A549 (cell line): ENCODE results near the gene A2ML1. TPM values are rescaled to one million over a fixed set of nuclear protein-coding genes. Genes with fewer than 3 reads are reported as not detected.

ENCODE experiments used
- ATAC-seq, 2 experiments: fragments of 200-7000 bp in 1 of 2; fragments of >200 bp in 1 of 2; cut with Nextera tagmentation in 1 of 2; cut with Tn5 transposase in 1 of 2; 3 replicates each; pipeline versions ENCODE4 v1.8.0 to v1.9.1; 2018 to 2020; ENCODE audit warnings: mild to moderate bottlenecking in 1 of 2, moderate library complexity in 1 of 2
- CTCF ChIA-PET: fragments of 300-600 bp; sonication (Branson Sonifier 250); formaldehyde crosslinking; extraction: SDS; loops from one replicate; lab custom pipeline; 2021; ENCODE audit warnings: antibody characterized with exemption, inconsistent platforms; lab: Yijun Ruan, JAX
- POLR2A ChIA-PET: fragments of 350-600 bp; formaldehyde crosslinking; extraction: SDS; loops from one replicate; lab custom pipeline; 2021; ENCODE audit warnings: antibody characterized with exemption, inconsistent platforms; lab: Yijun Ruan, JAX
- DNase-seq, 2 experiments: peaks; one replicate each; pipeline versions ENCODE4 v3.0.0 to v3.0.0-alpha.2; 2011 to 2016; ENCODE audit warnings: low read depth in 1 of 2, low spot score in 1 of 2
- FAIRE-seq: peaks from 2 replicates; lab custom pipeline; 2011; peaks lifted over from hg19 to GRCh38; lab: Jason Lieb, UNC
- H3K27ac ChIP-seq, 2 experiments: fragments of >200 bp; sonication (Bioruptor Twin); formaldehyde crosslinking; 3 replicates each; pipeline ENCODE4 v1.5.1; 2016 to 2017
- H3K4me1 ChIP-seq: fragments of >200 bp; sonication (Bioruptor Twin); formaldehyde crosslinking; 3 replicates; pipeline ENCODE4 v1.6.1; 2016
- H3K4me2 ChIP-seq: fragments of >200 bp; sonication (Bioruptor Twin); formaldehyde crosslinking; 3 replicates; pipeline ENCODE4 v1.6.1; 2016
- H3K4me3 ChIP-seq: fragments of >200 bp; sonication (Bioruptor Twin); formaldehyde crosslinking; 3 replicates; pipeline ENCODE4 v1.5.1; 2016
- H3K9me3 ChIP-seq: fragments of >200 bp; sonication (Bioruptor Twin); formaldehyde crosslinking; 3 replicates; pipeline ENCODE4 v1.6.1; 2016
- BHLHE40 ChIP-seq: IDR thresholded peaks from 2 replicates; pipeline ENCODE4 v1.6.1; 2012; ENCODE audit warnings: low read depth, low read length, inconsistent platforms
- CBX2 ChIP-seq: fragments of 200-600 bp; sonication (generic); IDR thresholded peaks from 2 replicates; pipeline ENCODE4 v1.6.1; 2016; ENCODE audit warnings: low read depth, mild to moderate bottlenecking, borderline replicate concordance
- CBX8 ChIP-seq: fragments of 200-600 bp; sonication (generic); IDR thresholded peaks from 2 replicates; pipeline ENCODE4 v1.6.1; 2016
- CEBPB ChIP-seq, 2 experiments: fragments of >200 bp in 1 of 2; sonication (Bioruptor Twin) in 1 of 2; formaldehyde crosslinking in 1 of 2; IDR thresholded peaks; 2 replicates each; pipeline ENCODE4 v1.6.1; 2012 to 2016
- CHD2 ChIP-seq: fragments of 150-350 bp; IDR thresholded peaks from 2 replicates; pipeline ENCODE4 v1.6.1; 2014; ENCODE audit warnings: low read length; ENCODE audit not compliant: partially characterized antibody
- EHF ChIP-seq: fragments of 250-450 bp; sonication (Bioruptor Pico); IDR thresholded peaks from 2 replicates; pipeline ENCODE4 v1.5.0; 2020; ENCODE audit warnings: mild to moderate bottlenecking
- EHMT2 ChIP-seq: fragments of 200-600 bp; sonication (generic); IDR thresholded peaks from 2 replicates; pipeline ENCODE4 v1.6.1; 2016; ENCODE audit warnings: antibody characterized with exemption, low read depth, mild to moderate bottlenecking, moderate library complexity
- EP300 ChIP-seq, 2 experiments: fragments of >200 bp; sonication (Bioruptor Twin); formaldehyde crosslinking; IDR thresholded peaks; 2 replicates in 1 of 2; 3 replicates in 1 of 2; pipeline ENCODE4 v1.6.1; 2016 to 2017
- ESRRA ChIP-seq: fragments of 150-350 bp; IDR thresholded peaks from 2 replicates; pipeline ENCODE4 v1.6.1; 2014; ENCODE audit warnings: mild to moderate bottlenecking, low read length, borderline replicate concordance
- FOSL2 ChIP-seq, 2 experiments: fragments of 450-650 bp in 1 of 2; fragments of >200 bp in 1 of 2; sonication (Bioruptor Twin) in 1 of 2; formaldehyde crosslinking; IDR thresholded peaks; 2 replicates each; pipeline versions ENCODE4 v1.5.0 to v1.6.1; 2016 to 2020; ENCODE audit warnings: mild to moderate bottlenecking in 1 of 2, moderate library complexity in 1 of 2
- FOXS1 ChIP-seq: fragments of 250-450 bp; sonication (Bioruptor Pico); IDR thresholded peaks from 2 replicates; pipeline ENCODE4 v1.5.0; 2020; ENCODE audit warnings: mild to moderate bottlenecking, moderate library complexity
- GATA3 ChIP-seq: IDR thresholded peaks from 2 replicates; pipeline ENCODE4 v1.6.1; 2012; ENCODE audit warnings: borderline replicate concordance
- HDAC2 ChIP-seq: fragments of 200-600 bp; sonication (generic); IDR thresholded peaks from 2 replicates; pipeline ENCODE4 v1.6.1; 2016
- HEYL ChIP-seq: fragments of 250-450 bp; sonication (Bioruptor Pico); IDR thresholded peaks from 2 replicates; pipeline ENCODE4 v1.8.0; 2021; ENCODE audit warnings: mild to moderate bottlenecking, moderate library complexity
- HOXA7 ChIP-seq: fragments of 250-450 bp; sonication (Bioruptor Pico); IDR thresholded peaks from 2 replicates; pipeline ENCODE4 v1.5.0; 2020; ENCODE audit warnings: mild to moderate bottlenecking, moderate library complexity
- JUN ChIP-seq, 2 experiments: fragments of >200 bp; sonication (Bioruptor Twin); formaldehyde crosslinking; IDR thresholded peaks; 2 replicates in 1 of 2; 3 replicates in 1 of 2; pipeline ENCODE4 v1.6.1; 2016 to 2017
- KDM1A ChIP-seq: fragments of 200-600 bp; sonication (generic); IDR thresholded peaks from 2 replicates; pipeline ENCODE4 v1.6.1; 2016; ENCODE audit warnings: low read depth, mild to moderate bottlenecking
- KDM5A ChIP-seq: fragments of 200-600 bp; sonication (generic); IDR thresholded peaks from 2 replicates; pipeline ENCODE4 v1.6.1; 2016; ENCODE audit warnings: antibody characterized with exemption, mild to moderate bottlenecking
- MAZ ChIP-seq: fragments of 150-350 bp; IDR thresholded peaks from 2 replicates; pipeline ENCODE4 v1.6.1; 2014; ENCODE audit warnings: antibody characterized with exemption, low read depth, low read length, borderline replicate concordance
- NFE2L2 ChIP-seq: fragments of 150-350 bp; conservative IDR thresholded peaks from 2 replicates; pipeline ENCODE4 v1.6.1; 2014; ENCODE audit warnings: low read length
- POLR2A ChIP-seq: IDR thresholded peaks from 2 replicates; pipeline ENCODE4 v1.6.1; 2012; ENCODE audit warnings: mild to moderate bottlenecking, low read length
- RAD21 ChIP-seq, 2 experiments: fragments of >200 bp in 1 of 2; sonication (Bioruptor Twin) in 1 of 2; formaldehyde crosslinking in 1 of 2; IDR thresholded peaks in 1 of 2; conservative IDR thresholded peaks in 1 of 2; 2 replicates in 1 of 2; 3 replicates in 1 of 2; pipeline ENCODE4 v1.6.1; 2012 to 2018; ENCODE audit warnings: inconsistent platforms in 1 of 2
- RFX5 ChIP-seq: fragments of 450-650 bp; IDR thresholded peaks from 2 replicates; pipeline ENCODE4 v1.7.1; 2014; ENCODE audit warnings: antibody characterized with exemption, mild to moderate bottlenecking, moderate library complexity
- RNF2 ChIP-seq: fragments of 200-600 bp; sonication (generic); IDR thresholded peaks from 2 replicates; pipeline ENCODE4 v1.6.1; 2016; ENCODE audit warnings: low read depth, mild to moderate bottlenecking, antibody characterized with exemption, moderate library complexity, borderline replicate concordance
- SMC3 ChIP-seq: fragments of >200 bp; sonication (Bioruptor Twin); formaldehyde crosslinking; IDR thresholded peaks from 3 replicates; pipeline ENCODE4 v1.6.1; 2018; ENCODE audit warnings: inconsistent platforms
- SREBF2 ChIP-seq: fragments of 450-650 bp; IDR thresholded peaks from 2 replicates; pipeline ENCODE4 v1.6.1; 2014; ENCODE audit warnings: mild to moderate bottlenecking, moderate library complexity
- TFCP2L1 ChIP-seq: fragments of 250-450 bp; sonication (Bioruptor Pico); IDR thresholded peaks from 2 replicates; pipeline ENCODE4 v1.5.0; 2021; ENCODE audit warnings: mild to moderate bottlenecking
- TP53 ChIP-seq: fragments of 250-450 bp; sonication (Bioruptor Pico); IDR thresholded peaks from 2 replicates; pipeline ENCODE4 v1.5.0; 2021; ENCODE audit warnings: mild to moderate bottlenecking, moderate library complexity
- WGBS: methylation state at CpG from one replicate; pipeline ENCODE4 v1.1.6; 2017; ENCODE audit errors: missing lambda C conversion rate; 5-methylcytosine and 5-hydroxymethylcytosine counted together
- polyA plus RNA-seq, 4 experiments: library from polyadenylated mRNA; depleted of rRNA in 3 of 4; stranded (reverse); fragments of >200 nt; fragmentation: RNase III in 1 of 4; extraction: RNeasy Plus Mini Kit Qiagen cat#74134 plus additional on column Dnase treatment in 1 of 4; gene quantifications; 2 replicates in 3 of 4; 3 replicates in 1 of 4; pipeline ENCODE4 v1.2.3, GENCODE V29; 2011 to 2017
- TF ChIP-seq, protein P1 (sequence below): fragments of 150-350 bp; IDR thresholded peaks from 2 replicates; pipeline ENCODE4 v1.6.1; 2014; ENCODE audit warnings: low read depth, mild to moderate bottlenecking, low read length
- TF ChIP-seq, protein P2 (sequence below): fragments of >200 bp; sonication (Bioruptor Twin); formaldehyde crosslinking; IDR thresholded peaks from 3 replicates; pipeline ENCODE4 v1.5.1; 2016
- TF ChIP-seq, protein P3 (sequence below): fragments of 250-450 bp; sonication (Bioruptor Pico); IDR thresholded peaks from 2 replicates; pipeline ENCODE4 v1.5.0; 2020; ENCODE audit warnings: low read depth, mild to moderate bottlenecking, moderate library complexity
- TF ChIP-seq, protein P4 (sequence below): fragments of 200-600 bp; sonication (generic); IDR thresholded peaks from 2 replicates; pipeline ENCODE4 v1.6.1; 2016; ENCODE audit warnings: antibody characterized with exemption, mild to moderate bottlenecking, moderate library complexity

Gene A2ML1
- polyA plus RNA-seq, 2 of the 4 experiments (the other 2 are of a cell fraction) = not detected

DNA sequence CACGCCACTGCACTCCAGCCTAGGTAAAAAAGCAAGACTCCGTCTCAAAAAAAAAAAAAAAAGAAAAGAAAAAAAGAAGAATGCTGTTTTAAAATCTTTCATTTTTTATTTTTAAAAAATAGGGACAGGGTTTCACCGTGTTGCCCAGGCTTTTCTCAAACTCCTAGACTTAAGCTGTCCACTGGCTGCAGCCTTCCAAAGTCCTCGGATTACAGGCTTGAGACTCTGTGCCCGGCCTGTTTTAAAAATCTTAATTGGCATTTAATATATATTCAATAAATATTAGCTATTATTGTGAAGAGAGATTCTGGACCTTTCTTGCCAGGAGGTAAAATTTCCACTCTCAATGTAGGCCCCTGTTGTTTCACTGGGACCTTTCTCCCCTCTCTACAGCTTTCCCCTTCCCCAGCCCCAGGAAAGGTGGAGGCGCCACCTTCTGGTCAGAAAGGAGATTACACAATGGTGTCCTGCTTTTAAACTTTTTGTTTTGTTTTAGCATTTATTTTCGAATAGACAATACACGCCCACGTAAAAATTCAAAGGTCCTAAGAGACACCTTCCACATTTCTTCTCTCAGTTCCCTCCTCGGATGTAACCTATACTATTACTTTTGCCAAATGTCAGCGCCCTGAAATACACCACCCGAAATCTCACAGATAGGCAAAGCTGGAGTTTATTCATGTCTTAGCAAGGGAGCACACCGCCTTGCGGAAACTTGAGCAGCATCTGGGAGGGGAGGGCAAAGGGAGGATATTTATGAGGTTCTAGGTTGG is 68.1 kb downstream of the A2ML1 start:
- CTCF ChIA-PET = interaction anchor here (0.6 to 4.2 kb wide), 73 partner anchors 9 to 1594 kb away, joined by 3 to 60 read pairs (median 4); partner anchors contain the start of genes AICDA, CLEC4E, M6PR and MFAP5
- Histone ChIP-seq H3K4me1 (no peaks in the 10 kb centered on the region), H3K9me3 (no peaks in the 10 kb centered on the region), H3K27ac (peak overlapping the region in 1 of 2 experiments; percentile 44; a peak in 2 of 6 replicates), H3K4me2 (peak overlapping the region; percentile 69), H3K4me3 (peak overlapping the region; percentile 42)
- TF ChIP-seq CEBPB (IDR thresholded peaks at IDR 0.05) (peak in 1 of 2 experiments; percentile 74; a peak in 2 of 4 replicates), SMC3 (peak; percentile 89), EHMT2 (no peak), CBX2 (no peak), NFE2L2 (no peak), HOXA7 (CRISPR knock-in tag) (no peak), JUN (IDR thresholded peaks at IDR 0.05) (no peak), EP300 (IDR thresholded peaks at IDR 0.05) (no peak), CBX8 (no peak), GATA3 (no peak), HDAC2 (no peak), EHF (no peak), TFCP2L1 (CRISPR knock-in tag) (no peak), KDM5A (no peak), RNF2 (no peak), TP53 (no peak), FOSL2 (IDR thresholded peaks at IDR 0.05) (no peak), FOSL2 (CRISPR knock-in tag; IDR thresholded peaks at IDR 0.05) (no peak), POLR2A (no peak), FOXS1 (CRISPR knock-in tag) (no peak), RFX5 (no peak), HEYL (no peak), RAD21 (conservative IDR thresholded peaks at IDR 0.05 in 1 of 2, IDR thresholded peaks at IDR 0.05 in 1 of 2) (peak; percentile 79 to 82)
- TF ChIP-seq, protein P1, sequence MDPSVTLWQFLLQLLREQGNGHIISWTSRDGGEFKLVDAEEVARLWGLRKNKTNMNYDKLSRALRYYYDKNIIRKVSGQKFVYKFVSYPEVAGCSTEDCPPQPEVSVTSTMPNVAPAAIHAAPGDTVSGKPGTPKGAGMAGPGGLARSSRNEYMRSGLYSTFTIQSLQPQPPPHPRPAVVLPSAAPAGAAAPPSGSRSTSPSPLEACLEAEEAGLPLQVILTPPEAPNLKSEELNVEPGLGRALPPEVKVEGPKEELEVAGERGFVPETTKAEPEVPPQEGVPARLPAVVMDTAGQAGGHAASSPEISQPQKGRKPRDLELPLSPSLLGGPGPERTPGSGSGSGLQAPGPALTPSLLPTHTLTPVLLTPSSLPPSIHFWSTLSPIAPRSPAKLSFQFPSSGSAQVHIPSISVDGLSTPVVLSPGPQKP = no peak
- TF ChIP-seq, protein P2, sequence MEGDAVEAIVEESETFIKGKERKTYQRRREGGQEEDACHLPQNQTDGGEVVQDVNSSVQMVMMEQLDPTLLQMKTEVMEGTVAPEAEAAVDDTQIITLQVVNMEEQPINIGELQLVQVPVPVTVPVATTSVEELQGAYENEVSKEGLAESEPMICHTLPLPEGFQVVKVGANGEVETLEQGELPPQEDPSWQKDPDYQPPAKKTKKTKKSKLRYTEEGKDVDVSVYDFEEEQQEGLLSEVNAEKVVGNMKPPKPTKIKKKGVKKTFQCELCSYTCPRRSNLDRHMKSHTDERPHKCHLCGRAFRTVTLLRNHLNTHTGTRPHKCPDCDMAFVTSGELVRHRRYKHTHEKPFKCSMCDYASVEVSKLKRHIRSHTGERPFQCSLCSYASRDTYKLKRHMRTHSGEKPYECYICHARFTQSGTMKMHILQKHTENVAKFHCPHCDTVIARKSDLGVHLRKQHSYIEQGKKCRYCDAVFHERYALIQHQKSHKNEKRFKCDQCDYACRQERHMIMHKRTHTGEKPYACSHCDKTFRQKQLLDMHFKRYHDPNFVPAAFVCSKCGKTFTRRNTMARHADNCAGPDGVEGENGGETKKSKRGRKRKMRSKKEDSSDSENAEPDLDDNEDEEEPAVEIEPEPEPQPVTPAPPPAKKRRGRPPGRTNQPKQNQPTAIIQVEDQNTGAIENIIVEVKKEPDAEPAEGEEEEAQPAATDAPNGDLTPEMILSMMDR = peak; percentile 96
- TF ChIP-seq, protein P3, sequence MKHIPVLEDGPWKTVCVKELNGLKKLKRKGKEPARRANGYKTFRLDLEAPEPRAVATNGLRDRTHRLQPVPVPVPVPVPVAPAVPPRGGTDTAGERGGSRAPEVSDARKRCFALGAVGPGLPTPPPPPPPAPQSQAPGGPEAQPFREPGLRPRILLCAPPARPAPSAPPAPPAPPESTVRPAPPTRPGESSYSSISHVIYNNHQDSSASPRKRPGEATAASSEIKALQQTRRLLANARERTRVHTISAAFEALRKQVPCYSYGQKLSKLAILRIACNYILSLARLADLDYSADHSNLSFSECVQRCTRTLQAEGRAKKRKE = no peak
- DNase-seq (peak; percentile 51 to 66), FAIRE-seq (no peak), ATAC-seq (peak; percentile 82 to 93)
- 27% methylated on average over 14 of the region's 14 CpGs for WGBS
- POLR2A ChIA-PET = no interaction called here

DNA sequence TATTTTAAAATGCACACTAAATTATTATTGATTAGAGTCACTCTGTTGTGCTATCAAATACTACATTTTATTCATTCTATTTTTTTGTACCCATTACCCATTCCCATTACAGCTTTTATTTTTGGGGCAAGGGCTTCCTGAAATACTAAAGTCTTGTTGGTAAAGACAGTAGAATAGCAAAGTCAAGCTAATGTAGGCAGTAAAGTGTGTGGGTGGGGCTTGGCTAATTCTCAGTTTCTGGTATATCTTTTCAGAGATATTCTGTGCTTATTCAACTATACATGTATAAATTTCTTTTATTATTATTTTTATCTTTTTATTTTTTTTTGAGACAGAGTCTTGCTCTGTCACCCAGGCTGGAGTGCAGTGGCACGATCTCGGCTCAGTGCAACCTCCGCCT is 69.6 kb downstream of the A2ML1 start:
- FAIRE-seq = no peak
- no peak for ATAC-seq
- no peak for DNase-seq
- no peak overlapping the region for H3K27ac ChIP-seq
- ChIA-PET CTCF (interaction anchor here (0.6 to 3.2 kb wide), 4 partner anchors 12 to 215 kb away, joined by 3 to 45 read pairs (median 13); no protein-coding TSS in a partner anchor), POLR2A (no interaction called here)
- no peaks in the 10 kb centered on the region for H3K9me3 ChIP-seq
- WGBS = 83% methylated on average over 3 of the region's 3 CpGs
- no peak overlapping the region for H3K4me3 ChIP-seq
- no peaks in the 10 kb centered on the region for H3K4me1 ChIP-seq
- no peak overlapping the region for H3K4me2 ChIP-seq
- no peak for TF ChIP-seq CHD2
- no peak for TF ChIP-seq ESRRA
- TF ChIP-seq, protein P4, sequence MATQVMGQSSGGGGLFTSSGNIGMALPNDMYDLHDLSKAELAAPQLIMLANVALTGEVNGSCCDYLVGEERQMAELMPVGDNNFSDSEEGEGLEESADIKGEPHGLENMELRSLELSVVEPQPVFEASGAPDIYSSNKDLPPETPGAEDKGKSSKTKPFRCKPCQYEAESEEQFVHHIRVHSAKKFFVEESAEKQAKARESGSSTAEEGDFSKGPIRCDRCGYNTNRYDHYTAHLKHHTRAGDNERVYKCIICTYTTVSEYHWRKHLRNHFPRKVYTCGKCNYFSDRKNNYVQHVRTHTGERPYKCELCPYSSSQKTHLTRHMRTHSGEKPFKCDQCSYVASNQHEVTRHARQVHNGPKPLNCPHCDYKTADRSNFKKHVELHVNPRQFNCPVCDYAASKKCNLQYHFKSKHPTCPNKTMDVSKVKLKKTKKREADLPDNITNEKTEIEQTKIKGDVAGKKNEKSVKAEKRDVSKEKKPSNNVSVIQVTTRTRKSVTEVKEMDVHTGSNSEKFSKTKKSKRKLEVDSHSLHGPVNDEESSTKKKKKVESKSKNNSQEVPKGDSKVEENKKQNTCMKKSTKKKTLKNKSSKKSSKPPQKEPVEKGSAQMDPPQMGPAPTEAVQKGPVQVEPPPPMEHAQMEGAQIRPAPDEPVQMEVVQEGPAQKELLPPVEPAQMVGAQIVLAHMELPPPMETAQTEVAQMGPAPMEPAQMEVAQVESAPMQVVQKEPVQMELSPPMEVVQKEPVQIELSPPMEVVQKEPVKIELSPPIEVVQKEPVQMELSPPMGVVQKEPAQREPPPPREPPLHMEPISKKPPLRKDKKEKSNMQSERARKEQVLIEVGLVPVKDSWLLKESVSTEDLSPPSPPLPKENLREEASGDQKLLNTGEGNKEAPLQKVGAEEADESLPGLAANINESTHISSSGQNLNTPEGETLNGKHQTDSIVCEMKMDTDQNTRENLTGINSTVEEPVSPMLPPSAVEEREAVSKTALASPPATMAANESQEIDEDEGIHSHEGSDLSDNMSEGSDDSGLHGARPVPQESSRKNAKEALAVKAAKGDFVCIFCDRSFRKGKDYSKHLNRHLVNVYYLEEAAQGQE = no peak
- no peak for TF ChIP-seq BHLHE40
- no peak for TF ChIP-seq RNF2
- TF ChIP-seq MAZ = no peak
- TF ChIP-seq RAD21 (conservative IDR thresholded peaks at IDR 0.05 in 1 of 2, IDR thresholded peaks at IDR 0.05 in 1 of 2) = no peak
- no peak for TF ChIP-seq SREBF2
- TF ChIP-seq KDM1A = no peak
- TF ChIP-seq EHF = no peak
